ENCODE measurements around the gene TAOK2. TPM values are rescaled to one million over a fixed set of nuclear protein-coding genes. Genes with fewer than 3 reads are reported as not detected.

TAOK2 gene
- total RNA-seq, 5 donors from 2014 or later (not counting 1 experiment from before 2014, with no cell fraction given) = 26.1 to 58.3 (median 55.9) TPM

DNA sequence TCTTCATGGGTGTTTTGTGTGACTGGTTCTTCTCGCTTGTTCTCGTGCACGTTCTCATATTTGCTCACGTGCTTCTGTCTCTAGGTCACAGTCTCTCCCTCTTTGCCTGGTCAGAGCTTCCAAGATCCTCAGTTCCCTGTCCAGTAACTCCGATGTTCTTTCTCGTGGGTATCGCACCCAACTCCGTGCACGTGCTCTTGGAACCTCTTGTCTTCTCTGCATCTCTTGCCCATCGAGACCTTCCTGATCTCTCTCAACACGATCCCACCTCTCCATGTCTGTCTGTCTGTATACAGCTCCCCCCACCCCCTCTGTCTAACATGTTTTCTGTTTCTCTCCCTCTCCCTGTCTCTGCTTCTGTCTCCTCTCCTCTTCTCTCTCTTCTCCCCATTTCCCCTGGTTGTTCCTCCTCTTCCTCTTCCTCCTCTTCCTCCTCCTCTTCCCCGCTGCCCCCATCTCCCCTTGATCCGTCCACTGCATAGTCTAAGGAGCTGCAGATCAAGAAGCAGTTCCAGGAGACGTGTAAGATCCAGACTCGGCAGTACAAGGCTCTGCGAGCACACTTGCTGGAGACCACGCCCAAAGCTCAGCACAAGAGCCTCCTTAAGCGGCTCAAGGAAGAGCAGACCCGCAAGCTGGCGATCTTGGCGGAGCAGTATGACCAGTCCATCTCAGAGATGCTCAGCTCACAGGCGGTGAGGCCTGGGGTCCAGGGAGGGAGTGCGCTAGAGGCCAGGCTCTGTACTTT, 15.6 kb downstream of the TAOK2 start:
- Mint-ChIP-seq H3K36me3 (peaks cover 34% of the 10 kb centered on the region), H3K9me3 (no peaks in the 10 kb centered on the region), H3K4me3 (no peak overlapping the region), H3K27ac (no peak overlapping the region), H3K27me3 (no peaks in the 10 kb centered on the region), H3K4me1 (peaks cover 3 to 6% (median 6%) of the 10 kb centered on the region in 3 donors)
- no peaks in the 10 kb centered on the region for H3K27me3 ChIP-seq (replicated peaks in 1 of 2; ENCODE audit: control insufficient read depth in 2 of 2, extremely low read depth in 1 of 2, insufficient read depth in 2 of 2, low read length in 1 of 2)
- POLR2A ChIA-PET = no interaction called here
- H3K27ac ChIP-seq (ENCODE audit: low read length) = no peak overlapping the region
- H3K4me3 ChIP-seq (ENCODE audit: control insufficient read depth in 1 of 2, extremely low read depth in 1 of 2, low read length in 1 of 2) = no peak overlapping the region
- peaks cover 21 to 78% of the 10 kb centered on the region in 2 donors for H3K36me3 ChIP-seq (ENCODE audit: control insufficient read depth in 2 of 2, extremely low read depth in 1 of 2, insufficient read depth in 1 of 2, low read length in 1 of 2)
- WGBS (ENCODE audit: insufficient coverage) = 96% methylated on average over 21 of the region's 23 CpGs
- peaks cover 0 to 5% of the 10 kb centered on the region in 2 experiments for H3K4me1 ChIP-seq (ENCODE audit: control insufficient read depth in 1 of 2, extremely low read depth in 1 of 2, insufficient read depth in 2 of 2, low read length in 2 of 2)
- ATAC-seq (replicated peaks in 1 of 4) (no peak), DNase-seq (no peak)
- CTCF ChIA-PET = no interaction called here
- no peaks in the 10 kb centered on the region for H3K9me3 ChIP-seq

DNA sequence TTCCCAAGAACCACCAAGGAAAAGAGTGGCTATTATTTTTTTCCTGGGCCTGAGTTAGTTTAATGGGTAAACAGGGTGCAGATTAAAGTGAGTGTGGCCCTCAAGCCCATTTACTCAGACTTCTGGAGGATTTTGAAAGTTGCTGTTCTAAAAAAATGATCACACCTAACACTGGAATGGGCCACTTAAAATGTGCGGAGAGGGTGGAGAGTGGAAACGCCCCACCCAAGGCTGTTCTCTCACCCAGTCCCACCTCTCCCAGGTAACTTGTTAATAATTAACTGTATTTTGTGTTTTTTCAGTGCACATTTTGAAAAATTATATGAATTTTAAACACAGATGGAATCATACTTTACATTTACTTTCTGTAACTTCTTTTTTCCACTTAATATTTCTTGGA, 16.4 kb downstream of the TAOK2 start:
- peaks cover 31% of the 10 kb centered on the region for H3K36me3 Mint-ChIP-seq
- CTCF ChIA-PET = no interaction called here
- DNase-seq (no peak), ATAC-seq (replicated peaks in 1 of 4) (no peak)
- no peak overlapping the region for H3K4me3 Mint-ChIP-seq
- POLR2A ChIA-PET = no interaction called here
- H3K9me3 Mint-ChIP-seq = no peaks in the 10 kb centered on the region
- WGBS (ENCODE audit: insufficient coverage) = no CpG with 5 or more reads among the region's 2 CpGs
- Histone ChIP-seq H3K27ac (ENCODE audit: low read length) (no peak overlapping the region), H3K27me3 (replicated peaks in 1 of 2; ENCODE audit: control insufficient read depth in 2 of 2, extremely low read depth in 1 of 2, insufficient read depth in 2 of 2, low read length in 1 of 2) (no peaks in the 10 kb centered on the region), H3K4me1 (ENCODE audit: control insufficient read depth in 1 of 2, extremely low read depth in 1 of 2, insufficient read depth in 2 of 2, low read length in 2 of 2) (peaks cover 5 to 13% of the 10 kb centered on the region in 2 experiments), H3K9me3 (no peaks in the 10 kb centered on the region), H3K4me3 (ENCODE audit: control insufficient read depth in 1 of 2, extremely low read depth in 1 of 2, low read length in 1 of 2) (no peak overlapping the region), H3K36me3 (ENCODE audit: control insufficient read depth in 2 of 2, extremely low read depth in 1 of 2, insufficient read depth in 1 of 2, low read length in 1 of 2) (peaks cover 21 to 71% of the 10 kb centered on the region in 2 donors)
- no peaks in the 10 kb centered on the region for H3K27me3 Mint-ChIP-seq
- peaks cover 10 to 14% (median 13%) of the 10 kb centered on the region in 3 donors for H3K4me1 Mint-ChIP-seq
- no peak overlapping the region for H3K27ac Mint-ChIP-seq

DNA sequence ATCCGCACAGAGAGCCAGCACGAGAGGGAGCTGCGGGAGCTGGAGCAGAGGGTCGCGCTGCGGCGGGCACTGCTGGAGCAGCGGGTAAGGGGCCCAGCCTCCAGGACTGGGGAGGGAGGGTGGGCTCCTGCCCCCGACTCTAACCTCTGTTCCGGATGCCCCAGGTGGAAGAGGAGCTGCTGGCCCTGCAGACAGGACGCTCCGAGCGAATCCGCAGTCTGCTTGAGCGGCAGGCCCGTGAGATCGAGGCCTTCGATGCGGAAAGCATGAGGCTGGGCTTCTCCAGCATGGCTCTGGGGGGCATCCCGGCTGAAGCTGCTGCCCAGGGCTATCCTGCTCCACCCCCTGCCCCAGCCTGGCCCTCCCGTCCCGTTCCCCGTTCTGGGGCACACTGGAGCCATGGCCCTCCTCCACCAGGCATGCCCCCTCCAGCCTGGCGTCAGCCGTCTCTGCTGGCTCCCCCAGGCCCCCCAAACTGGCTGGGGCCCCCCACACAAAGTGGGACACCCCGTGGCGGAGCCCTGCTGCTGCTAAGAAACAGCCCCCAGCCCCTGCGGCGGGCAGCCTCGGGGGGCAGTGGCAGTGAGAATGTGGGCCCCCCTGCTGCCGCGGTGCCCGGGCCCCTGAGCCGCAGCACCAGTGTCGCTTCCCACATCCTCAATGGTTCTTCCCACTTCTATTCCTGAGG, 17.4 kb downstream of the TAOK2 start:
- Histone ChIP-seq H3K27ac (ENCODE audit: low read length) (no peak overlapping the region), H3K4me1 (ENCODE audit: control insufficient read depth in 1 of 2, extremely low read depth in 1 of 2, insufficient read depth in 2 of 2, low read length in 2 of 2) (peaks cover 5 to 16% of the 10 kb centered on the region in 2 experiments), H3K9me3 (no peaks in the 10 kb centered on the region), H3K4me3 (ENCODE audit: control insufficient read depth in 1 of 2, extremely low read depth in 1 of 2, low read length in 1 of 2) (no peak overlapping the region), H3K36me3 (ENCODE audit: control insufficient read depth in 2 of 2, extremely low read depth in 1 of 2, insufficient read depth in 1 of 2, low read length in 1 of 2) (peaks cover 18 to 61% of the 10 kb centered on the region in 2 donors), H3K27me3 (replicated peaks in 1 of 2; ENCODE audit: control insufficient read depth in 2 of 2, extremely low read depth in 1 of 2, insufficient read depth in 2 of 2, low read length in 1 of 2) (no peaks in the 10 kb centered on the region)
- Mint-ChIP-seq H3K9me3 (no peaks in the 10 kb centered on the region), H3K36me3 (peaks cover 27% of the 10 kb centered on the region), H3K27ac (no peak overlapping the region), H3K4me3 (no peak overlapping the region), H3K4me1 (peaks cover 14 to 23% (median 19%) of the 10 kb centered on the region in 3 donors), H3K27me3 (no peaks in the 10 kb centered on the region)
- ATAC-seq (replicated peaks in 1 of 4) (no peak), DNase-seq (no peak)
- ChIA-PET CTCF (no interaction called here), POLR2A (interaction anchor here in 1 of 2 donors (0.6 kb wide), 1 partner anchor 72 kb away, joined by 4 read pairs; no protein-coding TSS in a partner anchor)
- 97% methylated on average over 18 of the region's 35 CpGs for WGBS (ENCODE audit: insufficient coverage)

DNA sequence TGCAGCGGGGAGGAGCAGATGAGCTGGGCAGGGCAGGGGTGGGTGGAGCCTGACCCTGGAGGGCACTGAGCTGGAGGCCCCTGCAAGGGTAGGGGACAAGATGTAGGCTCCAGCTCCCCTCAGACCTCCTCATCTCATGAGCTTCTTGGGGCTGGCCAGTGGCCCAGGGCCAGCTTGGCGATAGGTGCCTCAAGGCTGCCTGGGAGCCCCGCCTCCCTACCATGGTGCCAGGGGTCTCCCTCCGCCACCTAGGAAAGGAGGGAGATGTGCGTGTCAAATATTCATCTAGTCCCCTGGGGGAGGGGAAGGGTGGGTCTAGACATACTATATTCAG, 17.9 kb downstream of the TAOK2 start:
- ChIA-PET POLR2A (interaction anchor here in 1 of 2 donors (0.6 kb wide), 1 partner anchor 71 kb away, joined by 4 read pairs; no protein-coding TSS in a partner anchor), CTCF (no interaction called here)
- H3K27me3 ChIP-seq (replicated peaks in 1 of 2; ENCODE audit: control insufficient read depth in 2 of 2, extremely low read depth in 1 of 2, insufficient read depth in 2 of 2, low read length in 1 of 2) = no peaks in the 10 kb centered on the region
- Mint-ChIP-seq H3K4me1 (peaks cover 14 to 28% (median 24%) of the 10 kb centered on the region in 3 donors), H3K27me3 (no peaks in the 10 kb centered on the region), H3K9me3 (no peaks in the 10 kb centered on the region), H3K36me3 (peaks cover 22% of the 10 kb centered on the region), H3K4me3 (no peak overlapping the region), H3K27ac (no peak overlapping the region)
- no CpG with 5 or more reads among the region's 5 CpGs for WGBS (ENCODE audit: insufficient coverage)
- no peaks in the 10 kb centered on the region for H3K9me3 ChIP-seq
- H3K4me3 ChIP-seq (ENCODE audit: control insufficient read depth in 1 of 2, extremely low read depth in 1 of 2, low read length in 1 of 2) = no peak overlapping the region
- H3K27ac ChIP-seq (ENCODE audit: low read length) = no peak overlapping the region
- DNase-seq (no peak), ATAC-seq (replicated peaks in 1 of 4) (no peak)
- H3K36me3 ChIP-seq (ENCODE audit: control insufficient read depth in 2 of 2, extremely low read depth in 1 of 2, insufficient read depth in 1 of 2, low read length in 1 of 2) = peaks cover 18 to 56% of the 10 kb centered on the region in 2 donors
- H3K4me1 ChIP-seq (ENCODE audit: control insufficient read depth in 1 of 2, extremely low read depth in 1 of 2, insufficient read depth in 2 of 2, low read length in 2 of 2) = peaks cover 6 to 20% of the 10 kb centered on the region in 2 experiments

DNA sequence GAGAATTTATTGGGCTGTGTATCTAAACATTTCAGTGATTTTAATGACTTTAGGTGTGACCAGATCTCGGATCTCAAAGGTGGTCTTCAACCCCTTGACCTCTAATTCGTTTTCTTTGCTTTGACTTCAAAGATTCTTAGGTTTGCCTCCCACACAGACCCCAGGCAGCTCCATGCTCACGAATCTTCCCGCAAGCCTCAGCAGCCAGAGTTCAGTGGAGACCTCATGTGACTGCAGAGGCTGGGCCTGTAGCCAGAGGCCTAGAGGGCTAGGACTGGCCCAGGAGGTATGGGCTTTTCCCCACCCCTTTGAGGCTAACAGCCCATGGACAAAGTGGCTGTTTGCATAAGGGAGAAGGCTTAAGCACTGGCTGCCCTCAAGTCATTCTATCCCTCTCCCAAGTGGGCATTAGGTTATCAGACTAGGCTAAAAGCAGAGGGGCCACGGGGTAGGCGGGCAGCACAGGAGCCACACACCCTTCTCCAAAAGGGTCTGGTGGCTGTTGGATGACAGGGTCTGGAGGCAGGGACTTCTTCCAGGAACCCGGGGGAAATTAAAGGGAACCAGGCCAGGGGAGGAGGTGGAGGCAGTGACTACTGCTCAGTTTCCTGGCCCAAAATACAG, 18.8 kb downstream of the TAOK2 start:
- ChIA-PET CTCF (no interaction called here), POLR2A (no interaction called here)
- ATAC-seq (replicated peaks in 1 of 4) (no peak), DNase-seq (no peak)
- no peaks in the 10 kb centered on the region for H3K9me3 ChIP-seq
- H3K4me1 ChIP-seq (ENCODE audit: control insufficient read depth in 1 of 2, extremely low read depth in 1 of 2, insufficient read depth in 2 of 2, low read length in 2 of 2) = peaks cover 11 to 25% of the 10 kb centered on the region in 2 experiments
- Mint-ChIP-seq H3K27me3 (no peaks in the 10 kb centered on the region), H3K36me3 (peaks cover 21% of the 10 kb centered on the region), H3K27ac (no peak overlapping the region), H3K4me1 (peaks cover 21 to 34% (median 30%) of the 10 kb centered on the region in 3 donors), H3K4me3 (peak overlapping the region in 2 of 3 donors; percentile 28 to 43), H3K9me3 (no peaks in the 10 kb centered on the region)
- H3K4me3 ChIP-seq (ENCODE audit: control insufficient read depth in 1 of 2, extremely low read depth in 1 of 2, low read length in 1 of 2) = no peak overlapping the region
- peaks cover 18 to 47% of the 10 kb centered on the region in 2 donors for H3K36me3 ChIP-seq (ENCODE audit: control insufficient read depth in 2 of 2, extremely low read depth in 1 of 2, insufficient read depth in 1 of 2, low read length in 1 of 2)
- H3K27me3 ChIP-seq (replicated peaks in 1 of 2; ENCODE audit: control insufficient read depth in 2 of 2, extremely low read depth in 1 of 2, insufficient read depth in 2 of 2, low read length in 1 of 2) = no peaks in the 10 kb centered on the region
- no peak overlapping the region for H3K27ac ChIP-seq (ENCODE audit: low read length)
- WGBS (ENCODE audit: insufficient coverage) = 60% methylated on average over 2 of the region's 7 CpGs

DNA sequence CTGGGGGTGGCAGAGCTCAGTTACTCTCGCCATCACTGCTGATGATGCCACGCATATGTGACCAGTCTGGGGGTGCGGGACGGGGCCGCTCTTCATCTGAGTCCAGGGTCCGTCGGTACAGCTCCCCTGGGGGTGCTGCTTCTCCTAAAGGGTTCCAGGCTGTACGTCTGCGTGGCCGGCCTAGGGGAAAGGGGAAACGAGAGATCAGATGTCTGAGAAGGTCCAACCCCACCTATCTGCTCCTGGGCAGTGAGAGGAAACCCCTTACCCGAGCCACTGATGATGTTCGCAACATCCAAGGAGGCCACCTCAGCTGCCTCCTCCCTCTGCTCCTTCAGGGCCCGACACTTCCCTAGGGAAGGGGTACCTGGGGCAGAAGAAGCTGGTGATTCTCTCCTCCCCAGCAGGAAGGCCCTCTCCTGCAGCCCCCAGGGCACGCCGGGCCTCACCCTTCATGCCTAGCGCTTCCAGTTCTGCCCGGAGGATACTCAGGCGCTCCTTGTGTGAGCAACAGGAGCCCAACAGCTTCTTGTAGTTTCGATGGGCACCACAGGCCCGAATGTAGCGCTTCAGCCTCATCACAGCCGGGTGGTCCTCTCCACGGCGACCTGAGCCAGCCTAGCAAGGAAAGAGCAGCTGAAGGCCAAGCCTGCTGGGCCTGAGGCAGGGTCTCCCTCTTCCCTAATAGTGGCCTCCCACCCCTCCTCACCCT, 19.7 kb downstream of the TAOK2 start:
- ChIA-PET CTCF (interaction anchor here in 1 of 2 donors (0.6 kb wide), 1 partner anchor 32 kb away, joined by 3 read pairs; no protein-coding TSS in a partner anchor), POLR2A (interaction anchor here in 1 of 2 donors (0.6 kb wide), 1 partner anchor 983 kb away, joined by 4 read pairs; no protein-coding TSS in a partner anchor)
- Histone ChIP-seq H3K9me3 (no peaks in the 10 kb centered on the region), H3K36me3 (ENCODE audit: control insufficient read depth in 2 of 2, extremely low read depth in 1 of 2, insufficient read depth in 1 of 2, low read length in 1 of 2) (peaks cover 14 to 43% of the 10 kb centered on the region in 2 donors), H3K27ac (ENCODE audit: low read length) (no peak overlapping the region), H3K27me3 (replicated peaks in 1 of 2; ENCODE audit: control insufficient read depth in 2 of 2, extremely low read depth in 1 of 2, insufficient read depth in 2 of 2, low read length in 1 of 2) (no peaks in the 10 kb centered on the region), H3K4me3 (ENCODE audit: control insufficient read depth in 1 of 2, extremely low read depth in 1 of 2, low read length in 1 of 2) (no peak overlapping the region), H3K4me1 (ENCODE audit: control insufficient read depth in 1 of 2, extremely low read depth in 1 of 2, insufficient read depth in 2 of 2, low read length in 2 of 2) (peaks cover 11 to 29% of the 10 kb centered on the region in 2 experiments)
- H3K4me3 Mint-ChIP-seq = peak overlapping the region; percentile 96 to 99 (median 97)
- peaks cover 26 to 36% (median 34%) of the 10 kb centered on the region in 3 donors for H3K4me1 Mint-ChIP-seq
- ATAC-seq (replicated peaks in 1 of 4) = no peak
- no peak for DNase-seq
- H3K9me3 Mint-ChIP-seq = no peaks in the 10 kb centered on the region
- H3K27ac Mint-ChIP-seq = no peak overlapping the region
- H3K36me3 Mint-ChIP-seq = peaks cover 21% of the 10 kb centered on the region
- whole genome bisulfite sequencing (ENCODE audit: insufficient coverage) = 97% methylated on average over 17 of the region's 25 CpGs
- H3K27me3 Mint-ChIP-seq = no peaks in the 10 kb centered on the region
